ENCODE measurements around the gene EDN2.

Gene EDN2

GRCh38 chr1:41498804-41499203 is 14.3 kb upstream of the EDN2 start:
- DNase-seq (ENCODE audit: low read depth) = no peak

- no peak for DNase-seq (ENCODE audit: low read depth)
Observed at GRCh38 chr1:41498391-41498790, 13.9 kb upstream of the EDN2 start.

GRCh38 chr1:41497461-41498030 is 13.1 kb upstream of the EDN2 start:
- no peak for DNase-seq (ENCODE audit: low read depth)

GRCh38 chr1:41497056-41497440 is 12.6 kb upstream of the EDN2 start:
- DNase-seq (ENCODE audit: low read depth) = no peak

GRCh38 chr1:41496080-41497055 is 11.9 kb upstream of the EDN2 start:
- no peak for DNase-seq (ENCODE audit: low read depth)

- DNase-seq (ENCODE audit: low read depth) = no peak
Observed at GRCh38 chr1:41495210-41495948, 10.9 kb upstream of the EDN2 start.

- no peak for DNase-seq (ENCODE audit: low read depth)
Observed at GRCh38 chr1:41494351-41495209, 10.1 kb upstream of the EDN2 start.

GRCh38 chr1:41493626-41494350 is 9.3 kb upstream of the EDN2 start:
- DNase-seq (ENCODE audit: low read depth) = no peak

GRCh38 chr1:41493117-41493536 is 8.6 kb upstream of the EDN2 start:
- no peak for DNase-seq (ENCODE audit: low read depth)

- no peak for DNase-seq (ENCODE audit: low read depth)
Observed at GRCh38 chr1:41492341-41492848, 7.9 kb upstream of the EDN2 start.

GRCh38 chr1:41490911-41491310 is 6.4 kb upstream of the EDN2 start:
- no peak for DNase-seq (ENCODE audit: low read depth)

GRCh38 chr1:41489561-41489960 is 5.1 kb upstream of the EDN2 start:
- DNase-seq (ENCODE audit: low read depth) = no peak

- no peak for DNase-seq (ENCODE audit: low read depth)
Observed at GRCh38 chr1:41488040-41488951, 3.8 kb upstream of the EDN2 start.

- no peak for DNase-seq (ENCODE audit: low read depth)
Observed at GRCh38 chr1:41487126-41488039, 2.9 kb upstream of the EDN2 start.

GRCh38 chr1:41486371-41487125 is 2.1 kb upstream of the EDN2 start:
- no peak for DNase-seq (ENCODE audit: low read depth)

GRCh38 chr1:41486053-41486370 is 1.5 kb upstream of the EDN2 start:
- no peak for DNase-seq (ENCODE audit: low read depth)

- no peak for DNase-seq (ENCODE audit: low read depth)
Observed at GRCh38 chr1:41485605-41486004, 1.1 kb upstream of the EDN2 start.

- no peak for DNase-seq (ENCODE audit: low read depth)
Observed at GRCh38 chr1:41483960-41484401, 502 bp downstream of the EDN2 start.

Data from activated T-helper 9 cell treated with anti-CD3 and anti-CD28 coated beads, Interleukin-2, amount 50 U/mL, for 16 hours (primary cell).